GM19099 (cell line): Measurements from ENCODE around the gene KDM3B.

Experiments used
- POLR2A ChIP-seq: IDR thresholded peaks from 3 replicates; pipeline ENCODE4 v1.6.1; 2011; ENCODE audit warnings: low read depth; ENCODE audit not compliant: insufficient read length; ENCODE audit errors: extremely low read depth

KDM3B gene

DNA sequence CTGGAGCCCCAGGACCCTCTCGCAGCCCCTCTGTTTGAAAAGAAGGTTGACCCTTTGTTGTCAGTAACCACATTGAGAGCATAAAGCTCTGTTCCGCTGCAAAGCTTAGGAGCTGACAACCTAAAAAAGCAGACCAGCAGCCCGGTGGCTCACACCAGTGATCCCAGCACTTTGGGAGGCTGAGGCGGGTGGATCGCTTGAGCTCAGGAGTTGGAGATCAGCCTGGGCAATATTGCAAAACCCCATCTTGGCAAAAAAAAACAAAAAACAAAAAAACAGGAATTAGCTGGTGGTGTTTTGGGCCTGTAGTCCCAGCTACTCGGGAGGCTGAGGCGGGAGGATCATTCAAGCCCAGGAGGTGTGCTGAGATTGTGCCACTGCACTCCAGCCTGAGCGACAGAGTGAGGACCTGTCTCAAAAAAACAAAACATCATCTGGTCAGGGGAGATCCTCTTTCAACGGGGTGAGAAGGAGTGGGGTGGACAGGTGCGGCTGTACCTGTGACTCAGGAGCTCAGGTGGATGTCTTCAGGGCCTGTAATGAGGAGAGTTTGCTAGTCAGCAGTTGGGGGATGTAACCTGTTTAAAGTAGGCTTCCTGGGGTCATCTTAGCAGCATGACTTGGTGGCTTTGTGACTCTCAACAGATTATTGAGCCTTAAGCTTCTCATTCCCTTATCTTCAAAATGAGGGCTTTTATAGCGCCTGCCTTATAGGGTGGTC, 85.7 kb downstream of the KDM3B start:
- no peak for TF ChIP-seq POLR2A

DNA sequence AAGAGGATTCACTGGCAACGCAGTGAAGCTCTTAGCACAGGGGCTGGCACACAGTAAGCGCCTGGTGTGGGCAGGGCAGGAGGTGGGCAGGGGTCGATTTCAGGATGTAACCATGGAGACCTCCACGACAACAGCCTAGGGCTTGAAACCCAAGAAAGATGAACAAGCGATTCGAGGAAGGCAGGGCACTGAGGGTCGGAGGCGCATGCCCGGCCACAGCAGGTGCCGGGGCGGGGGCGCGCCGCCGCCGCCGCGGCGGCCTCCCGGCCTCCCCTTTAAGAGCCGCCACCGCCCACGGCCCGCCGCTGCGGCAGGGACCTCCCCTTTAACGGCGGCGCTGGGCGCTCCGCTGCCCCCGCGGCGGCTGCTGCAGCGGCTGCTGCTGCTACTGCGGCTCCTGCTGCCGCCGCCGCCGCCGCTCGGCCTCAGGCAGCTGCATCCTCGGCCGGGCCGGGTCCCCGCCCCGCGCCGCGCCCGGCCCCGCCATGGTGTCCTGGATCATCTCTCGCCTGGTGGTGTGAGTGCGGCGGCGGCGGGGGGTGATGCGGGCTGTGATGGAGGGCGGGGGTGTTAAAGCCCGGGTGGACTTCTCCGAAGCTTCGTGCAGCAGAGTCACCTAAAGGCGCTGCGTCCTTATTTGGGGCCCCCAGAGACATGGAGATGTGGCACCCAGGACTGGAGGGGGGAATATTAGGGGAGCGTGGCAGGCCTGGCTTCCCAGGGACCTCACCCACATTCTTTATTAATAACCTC, 86.4 kb downstream of the KDM3B start, which contains the start of gene REEP2:
Gene REEP2 (plus strand): TSS at position 334 of the 753 bp plus-strand sequence. CDS start 152 bp downstream, at position 486.
- no peak for TF ChIP-seq POLR2A

DNA sequence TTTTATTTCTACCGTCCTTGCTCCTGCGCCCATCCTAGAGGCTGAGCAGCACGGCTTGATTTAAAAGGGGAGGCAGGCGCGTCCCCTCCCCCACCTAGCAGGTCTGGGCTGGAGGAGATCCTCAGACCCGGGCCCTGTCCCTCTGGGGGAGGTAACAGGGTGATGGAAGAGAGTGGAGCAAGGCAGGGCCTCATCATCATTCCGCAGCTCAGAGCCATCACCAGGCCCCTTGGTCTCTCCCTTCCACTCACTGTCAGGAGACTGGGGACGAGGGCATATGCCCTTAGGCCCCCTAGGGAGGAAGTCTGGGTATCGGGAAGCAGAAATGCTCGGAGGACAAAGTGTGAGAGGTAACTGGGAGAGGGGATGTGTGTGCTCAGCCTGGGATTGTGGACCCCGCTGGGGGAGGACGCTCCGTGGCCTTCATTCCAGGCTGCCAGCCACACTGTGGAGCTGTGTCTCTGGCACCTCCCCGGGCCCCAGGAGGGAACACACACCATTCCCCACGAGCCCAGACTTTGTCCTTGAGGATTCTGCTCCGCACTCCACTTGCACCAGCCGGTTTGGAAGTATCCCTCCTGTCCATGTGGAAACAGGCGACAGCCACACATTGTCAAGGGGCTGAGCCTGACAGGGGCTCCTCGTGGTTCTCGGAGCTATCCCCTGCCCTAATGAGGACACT, 87.1 kb downstream of the KDM3B start:
- TF ChIP-seq POLR2A = no peak

DNA sequence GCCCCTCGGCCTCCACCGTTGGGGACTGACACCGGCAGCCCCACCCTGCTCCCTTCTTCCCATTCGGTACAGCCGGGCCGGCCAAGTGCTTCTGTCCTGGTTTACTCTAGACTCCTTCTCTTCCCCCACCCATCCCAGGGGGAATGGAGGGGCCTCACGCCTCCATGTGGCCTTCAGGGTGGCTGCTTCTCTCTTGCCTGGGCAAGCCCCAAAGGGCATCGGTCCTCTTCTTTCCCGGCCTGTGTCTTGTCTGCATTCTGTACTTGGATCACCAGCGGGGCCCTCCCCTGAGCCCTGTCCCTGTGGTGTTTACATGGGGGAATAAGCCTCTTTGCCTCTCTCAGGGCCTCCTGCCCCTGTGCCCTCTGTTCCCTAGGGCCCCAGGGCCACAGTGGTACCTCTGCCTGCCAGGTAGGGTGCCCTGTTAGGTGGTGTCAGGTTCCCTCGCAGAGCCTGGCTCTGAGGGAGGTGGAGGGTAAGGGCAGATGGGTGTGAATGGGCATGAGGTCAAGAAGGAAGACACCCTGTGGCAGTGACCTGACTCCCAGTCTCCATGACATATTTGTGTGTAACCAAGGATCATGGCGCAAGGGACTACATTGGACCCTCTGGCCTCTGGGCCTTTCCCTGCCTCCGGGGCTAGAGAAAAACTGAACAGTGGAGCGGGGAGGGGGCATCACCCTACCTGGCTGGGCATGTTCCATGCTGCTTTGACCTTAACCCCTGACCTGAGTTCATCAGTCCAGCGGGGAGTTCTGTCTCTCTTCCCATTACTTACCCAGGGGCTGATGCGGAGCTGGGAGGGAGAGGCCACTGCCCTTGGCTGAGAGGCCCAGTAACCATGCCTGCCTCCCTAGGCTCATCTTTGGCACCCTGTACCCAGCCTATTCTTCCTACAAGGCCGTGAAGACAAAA, 87.9 kb downstream of the KDM3B start:
- TF ChIP-seq POLR2A = no peak

DNA sequence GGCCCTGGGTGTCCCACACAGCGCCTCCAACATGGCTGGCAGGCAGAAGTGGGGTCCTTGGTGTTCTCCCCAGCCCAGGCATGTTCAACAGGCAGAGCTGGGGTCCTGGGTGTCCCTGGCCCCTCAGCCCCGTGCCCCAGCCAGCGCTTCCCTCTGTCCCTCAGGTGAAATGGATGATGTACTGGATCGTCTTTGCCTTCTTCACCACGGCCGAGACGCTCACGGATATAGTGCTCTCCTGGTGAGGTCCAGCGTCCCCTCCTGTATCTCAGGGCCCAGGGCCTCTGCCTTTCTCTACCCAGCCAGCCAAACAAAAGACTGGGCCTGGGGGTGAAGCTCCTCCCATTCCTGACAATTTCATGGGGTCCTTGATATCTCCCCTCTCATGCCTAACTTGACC, 88.7 kb downstream of the KDM3B start:
- no peak for TF ChIP-seq POLR2A

DNA sequence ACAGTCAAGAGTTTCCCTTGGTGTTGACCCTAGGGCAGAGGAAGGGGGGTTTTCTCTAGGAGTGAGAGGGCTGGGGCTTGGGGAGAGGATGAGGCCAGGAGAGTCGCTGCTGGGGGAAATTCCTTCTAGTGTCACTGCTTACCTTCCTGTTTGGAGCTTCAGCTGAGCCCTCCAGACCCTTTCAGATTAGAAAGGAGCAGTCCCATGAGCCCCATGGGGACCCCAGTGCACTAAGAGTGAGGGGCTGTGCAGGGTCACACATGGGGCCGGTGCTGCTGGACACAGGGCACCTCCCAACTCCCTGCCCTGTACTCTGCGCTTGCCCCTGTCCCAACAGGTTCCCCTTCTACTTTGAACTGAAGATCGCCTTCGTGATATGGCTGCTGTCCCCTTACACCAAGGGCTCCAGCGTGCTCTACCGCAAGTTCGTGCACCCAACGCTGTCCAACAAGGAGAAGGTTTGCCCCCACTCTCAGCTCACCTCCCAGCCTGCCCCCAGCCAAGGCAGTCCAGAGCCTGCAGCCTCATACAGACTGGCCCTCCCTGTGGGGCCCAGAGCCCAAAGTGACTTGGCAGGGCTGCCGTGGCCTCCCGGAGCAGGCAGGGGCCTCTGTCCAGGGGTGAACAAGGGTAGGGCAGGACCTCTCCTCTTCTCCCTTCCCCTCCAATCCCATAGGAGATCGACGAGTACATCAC, 91.7 kb downstream of the KDM3B start:
- TF ChIP-seq POLR2A = no peak

DNA sequence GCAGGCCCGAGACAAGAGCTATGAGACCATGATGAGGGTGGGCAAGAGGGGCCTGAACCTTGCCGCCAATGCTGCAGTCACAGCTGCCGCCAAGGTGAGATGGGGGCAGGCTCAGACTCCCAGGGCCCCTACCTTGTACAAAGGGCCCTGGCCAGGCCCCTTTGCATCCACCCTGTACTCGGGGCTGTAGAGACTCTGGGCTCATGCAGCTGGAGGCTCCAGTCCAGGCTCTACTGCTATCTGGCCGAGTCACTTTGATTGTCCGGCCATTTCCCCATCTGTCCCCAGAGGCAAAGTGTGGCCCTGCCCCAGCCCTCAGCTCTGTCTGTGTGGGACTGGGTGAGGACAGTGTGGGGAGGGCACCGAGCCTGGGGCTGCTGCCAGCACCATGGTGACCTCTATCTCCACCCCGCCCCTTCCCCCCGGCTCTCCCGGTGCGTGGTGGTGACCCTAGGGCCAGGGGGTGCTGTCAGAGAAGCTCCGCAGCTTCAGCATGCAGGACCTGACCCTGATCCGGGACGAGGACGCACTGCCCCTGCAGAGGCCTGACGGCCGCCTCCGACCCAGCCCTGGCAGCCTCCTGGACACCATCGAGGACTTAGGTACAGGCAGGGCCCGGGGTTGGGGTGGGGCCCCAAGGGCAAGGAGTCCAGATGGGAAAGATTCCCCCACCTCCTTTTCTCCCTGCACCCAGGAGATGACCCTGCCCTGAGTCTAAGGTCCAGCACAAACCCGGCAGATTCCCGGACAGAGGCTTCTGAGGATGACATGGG, 92.5 kb downstream of the KDM3B start:
- TF ChIP-seq POLR2A = no peak

DNA sequence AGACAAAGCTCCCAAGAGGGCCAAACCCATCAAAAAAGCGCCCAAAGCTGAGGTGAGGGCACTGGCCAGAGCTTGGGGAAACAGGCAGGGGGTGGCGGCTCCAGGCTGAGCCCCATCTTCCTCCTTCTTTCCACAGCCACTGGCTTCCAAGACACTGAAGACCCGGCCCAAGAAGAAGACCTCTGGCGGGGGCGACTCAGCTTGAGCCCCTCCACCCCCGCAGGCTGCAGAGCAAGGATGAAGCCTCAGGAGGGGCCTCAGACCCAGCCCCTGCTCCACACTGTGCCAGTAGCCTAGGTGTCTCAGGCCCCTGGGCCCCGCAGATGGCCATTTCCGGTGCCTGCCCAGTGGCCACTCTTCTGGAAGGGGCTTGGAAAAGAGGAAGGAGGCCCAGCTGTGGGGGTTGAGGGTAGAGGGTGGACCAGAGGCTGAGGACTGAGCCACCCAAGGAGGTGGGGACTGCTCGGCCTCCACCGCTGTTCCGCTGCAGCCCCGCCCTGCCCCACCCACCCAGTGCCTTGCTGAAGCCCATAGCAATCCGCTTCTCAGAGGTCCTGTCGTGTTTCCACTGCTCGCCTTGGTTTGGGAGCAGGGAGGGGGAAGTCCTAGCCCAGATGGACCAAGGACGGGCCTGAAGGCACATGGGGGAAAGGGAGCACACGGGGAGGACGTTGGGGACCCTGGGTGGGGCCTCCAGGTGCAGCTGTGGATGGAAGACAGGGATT, 93.2 kb downstream of the KDM3B start:
- no peak for TF ChIP-seq POLR2A

DNA sequence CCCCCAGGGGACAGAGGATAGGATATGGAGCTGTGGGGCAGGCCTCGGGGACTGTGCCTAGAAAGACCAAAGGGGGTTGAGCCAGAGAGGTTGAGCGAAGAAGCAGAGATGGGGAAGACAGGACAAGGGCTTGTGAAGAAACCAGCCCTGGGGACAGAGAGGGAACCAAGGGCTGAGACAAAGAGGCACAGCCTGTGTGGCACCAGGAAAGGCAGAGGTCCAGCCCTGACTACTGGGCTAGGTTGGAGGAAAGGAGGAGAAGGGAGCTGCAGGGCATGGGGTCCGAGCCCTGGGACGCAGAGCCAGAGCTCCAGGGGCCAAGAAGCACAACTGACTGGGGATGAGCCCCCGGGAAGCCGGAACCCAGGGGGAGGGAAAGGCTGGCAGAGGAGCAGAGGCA, 95.6 kb downstream of the KDM3B start:
- TF ChIP-seq POLR2A = no peak

DNA sequence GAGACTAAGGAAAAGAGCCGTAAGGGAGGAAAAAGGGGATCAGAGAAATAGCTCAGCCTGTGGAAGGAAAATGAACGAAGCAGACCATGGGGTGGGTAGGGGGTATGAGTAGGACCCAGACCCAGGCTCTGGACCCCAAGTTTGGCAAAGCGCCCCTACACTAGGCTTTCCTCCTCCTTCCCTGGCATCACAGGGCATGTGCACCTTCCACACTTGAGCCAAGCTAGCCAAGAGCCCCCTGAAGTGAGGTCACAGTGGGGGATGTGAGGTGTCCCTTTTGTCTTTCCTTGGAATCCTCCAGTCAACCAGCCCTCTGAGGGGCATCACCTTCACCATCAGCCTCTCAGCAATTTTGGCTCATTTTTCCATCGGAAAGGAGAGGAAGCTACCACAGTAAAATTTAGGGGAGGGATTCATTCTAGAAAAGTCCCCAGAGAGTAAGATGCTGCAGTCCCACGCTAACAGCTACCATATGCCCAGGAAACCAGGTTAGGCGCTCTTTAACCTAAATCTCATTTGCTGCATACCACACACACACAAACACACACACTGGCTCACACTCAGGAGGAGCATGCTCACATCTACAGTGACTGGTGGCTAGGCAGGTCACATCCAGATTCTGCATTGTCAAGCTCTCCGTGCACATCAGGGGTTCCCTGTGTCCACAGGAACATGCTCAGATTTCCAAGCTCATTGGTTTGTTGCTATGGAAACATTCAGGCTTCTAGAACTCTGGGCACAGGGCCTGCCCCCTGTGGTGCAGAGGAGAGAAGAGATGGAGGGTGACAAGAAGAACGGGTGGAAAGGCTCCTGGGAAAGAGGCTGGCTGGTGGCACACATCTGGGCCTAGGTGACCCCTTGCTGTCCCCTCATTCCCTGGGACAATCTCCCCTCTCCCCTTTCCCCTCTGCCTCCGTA, 96.3 kb downstream of the KDM3B start:
- TF ChIP-seq POLR2A = no peak

DNA sequence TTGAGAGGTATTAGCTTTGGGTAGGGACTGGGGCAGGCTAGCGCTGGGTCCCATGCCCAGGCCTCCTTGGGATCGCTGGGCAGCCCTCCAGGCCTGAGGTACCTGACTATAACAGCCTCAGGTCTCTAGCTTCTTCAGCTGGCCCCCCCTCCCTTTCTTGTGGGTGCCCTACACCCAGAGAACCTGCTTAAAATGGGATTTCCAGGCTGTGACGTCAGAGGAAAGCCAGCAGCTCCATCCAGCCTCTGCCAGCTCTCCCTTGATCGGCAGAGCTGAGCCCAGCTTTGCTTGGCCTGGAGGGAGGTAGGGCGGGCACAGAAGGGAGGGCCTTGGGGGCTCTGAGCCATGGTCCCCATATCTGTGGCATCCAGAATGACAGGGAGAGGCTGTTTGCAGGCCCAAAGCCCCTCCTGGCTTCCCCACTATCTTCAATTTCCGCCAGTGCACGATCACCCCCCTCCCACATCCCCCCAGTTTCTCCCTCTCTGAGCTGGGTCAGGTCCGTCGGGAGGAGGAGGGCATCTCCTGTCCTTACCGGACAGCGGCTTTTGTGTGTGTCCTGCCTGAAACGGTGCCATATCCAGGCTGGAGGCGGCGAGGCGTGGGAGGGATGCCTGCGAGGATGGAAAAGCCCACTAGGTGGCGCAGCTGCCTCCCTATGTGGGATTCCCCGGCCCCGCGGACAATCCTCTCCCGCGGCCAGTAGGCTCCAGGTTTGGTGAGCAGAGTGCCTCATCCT, 97.2 kb downstream of the KDM3B start:
- TF ChIP-seq POLR2A = no peak
